WI38 (cell line): ENCODE results near the gene GATC.
"Not testable (repeated sequence)": the region's sequence is repeated elsewhere in the genome, so short reads cannot be mapped to it uniquely, and the experiment has no call there.

Experiments
- H3K4me3 ChIP-seq: 2 replicates; pipeline ENCODE4 v1.5.1; 2011; ENCODE audit warnings: low read depth, mild to moderate bottlenecking, control low read depth, low read length
- TF ChIP-seq, protein P1 (sequence below): IDR thresholded peaks from 2 replicates; pipeline ENCODE4 v1.5.1; 2012; ENCODE audit warnings: low read depth, mild to moderate bottlenecking, control low read depth, low read length

GATC gene

DNA sequence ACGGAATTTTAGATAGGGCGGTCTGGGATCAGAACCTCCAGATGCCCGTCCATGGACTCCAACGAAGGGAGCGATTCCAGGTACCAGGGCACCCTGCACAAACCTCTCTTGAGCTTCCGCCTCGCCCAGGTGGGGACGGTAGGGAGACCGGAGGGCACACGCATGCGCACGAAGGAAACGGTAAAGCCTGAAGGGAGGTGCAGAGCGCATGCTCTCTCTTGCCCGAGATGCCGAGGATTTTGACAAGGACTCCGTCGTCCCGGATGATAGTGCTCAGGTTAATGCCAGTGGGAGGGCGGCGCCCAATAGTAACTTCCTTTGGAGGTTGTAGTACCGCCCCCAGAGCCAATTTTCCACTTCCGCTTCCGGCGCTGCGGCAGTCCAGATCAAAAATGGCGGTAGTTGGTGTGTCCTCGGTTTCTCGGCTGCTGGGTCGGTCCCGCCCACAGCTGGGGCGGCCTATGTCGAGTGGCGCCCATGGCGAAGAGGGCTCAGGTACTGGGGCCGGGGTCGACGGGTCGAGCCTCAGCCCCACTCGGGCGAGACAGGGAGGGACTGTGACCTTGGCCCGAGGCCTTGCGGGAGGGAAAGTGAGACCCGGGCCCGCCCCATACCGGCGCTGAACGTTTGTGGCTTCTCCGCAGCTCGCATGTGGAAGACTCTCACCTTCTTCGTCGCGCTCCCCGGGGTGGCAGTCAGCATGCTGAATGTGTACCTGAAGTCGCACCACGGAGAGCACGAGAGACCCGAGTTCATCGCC is 8.3 kb upstream of the GATC start, which contains the start of gene COX6A1:
Gene COX6A1, plus strand, starts transcription at position 379 of the 760 bp plus-strand sequence. Its CDS starts 14 bp downstream, at position 393.
- peak within 1 kb of the TSS; percentile 90 for H3K4me3 ChIP-seq
- TF ChIP-seq, protein P1, sequence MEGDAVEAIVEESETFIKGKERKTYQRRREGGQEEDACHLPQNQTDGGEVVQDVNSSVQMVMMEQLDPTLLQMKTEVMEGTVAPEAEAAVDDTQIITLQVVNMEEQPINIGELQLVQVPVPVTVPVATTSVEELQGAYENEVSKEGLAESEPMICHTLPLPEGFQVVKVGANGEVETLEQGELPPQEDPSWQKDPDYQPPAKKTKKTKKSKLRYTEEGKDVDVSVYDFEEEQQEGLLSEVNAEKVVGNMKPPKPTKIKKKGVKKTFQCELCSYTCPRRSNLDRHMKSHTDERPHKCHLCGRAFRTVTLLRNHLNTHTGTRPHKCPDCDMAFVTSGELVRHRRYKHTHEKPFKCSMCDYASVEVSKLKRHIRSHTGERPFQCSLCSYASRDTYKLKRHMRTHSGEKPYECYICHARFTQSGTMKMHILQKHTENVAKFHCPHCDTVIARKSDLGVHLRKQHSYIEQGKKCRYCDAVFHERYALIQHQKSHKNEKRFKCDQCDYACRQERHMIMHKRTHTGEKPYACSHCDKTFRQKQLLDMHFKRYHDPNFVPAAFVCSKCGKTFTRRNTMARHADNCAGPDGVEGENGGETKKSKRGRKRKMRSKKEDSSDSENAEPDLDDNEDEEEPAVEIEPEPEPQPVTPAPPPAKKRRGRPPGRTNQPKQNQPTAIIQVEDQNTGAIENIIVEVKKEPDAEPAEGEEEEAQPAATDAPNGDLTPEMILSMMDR, result no peak

DNA sequence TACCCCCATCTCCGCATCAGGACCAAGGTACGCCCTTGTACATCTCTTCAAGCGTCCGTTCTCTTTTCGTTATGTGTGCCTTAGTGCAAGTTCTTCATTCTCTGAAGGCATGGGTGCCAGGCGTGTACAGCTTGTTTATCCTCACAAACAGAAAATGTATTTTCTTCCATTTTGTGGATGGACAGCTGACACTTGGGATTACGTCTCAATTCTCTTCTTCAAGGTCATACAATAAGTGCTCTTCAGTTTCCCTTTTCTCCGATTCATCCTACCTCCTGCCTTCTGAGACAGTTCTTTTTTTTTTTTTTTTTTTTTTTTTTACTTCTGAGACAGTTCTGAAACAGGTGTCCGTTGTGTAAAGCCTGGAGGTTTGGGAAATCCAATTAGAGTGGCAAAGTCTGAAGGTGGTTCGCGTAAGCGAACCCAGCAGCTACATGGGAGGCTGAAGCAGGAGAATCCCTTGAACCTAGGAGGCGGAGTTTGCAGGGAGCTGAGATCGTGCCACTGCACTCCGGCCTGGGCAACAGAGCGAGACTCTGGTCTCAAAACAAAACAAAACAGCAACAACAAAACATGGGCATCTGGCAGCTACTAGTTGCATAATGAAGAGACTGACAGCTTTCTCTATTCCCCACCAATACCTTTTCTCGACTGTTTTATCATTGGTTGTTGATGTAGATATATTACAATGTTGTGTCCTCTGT is 7.6 kb upstream of the GATC start:
- peak overlapping the region; percentile 90 for H3K4me3 ChIP-seq
- TF ChIP-seq, protein P1, result no peak

DNA sequence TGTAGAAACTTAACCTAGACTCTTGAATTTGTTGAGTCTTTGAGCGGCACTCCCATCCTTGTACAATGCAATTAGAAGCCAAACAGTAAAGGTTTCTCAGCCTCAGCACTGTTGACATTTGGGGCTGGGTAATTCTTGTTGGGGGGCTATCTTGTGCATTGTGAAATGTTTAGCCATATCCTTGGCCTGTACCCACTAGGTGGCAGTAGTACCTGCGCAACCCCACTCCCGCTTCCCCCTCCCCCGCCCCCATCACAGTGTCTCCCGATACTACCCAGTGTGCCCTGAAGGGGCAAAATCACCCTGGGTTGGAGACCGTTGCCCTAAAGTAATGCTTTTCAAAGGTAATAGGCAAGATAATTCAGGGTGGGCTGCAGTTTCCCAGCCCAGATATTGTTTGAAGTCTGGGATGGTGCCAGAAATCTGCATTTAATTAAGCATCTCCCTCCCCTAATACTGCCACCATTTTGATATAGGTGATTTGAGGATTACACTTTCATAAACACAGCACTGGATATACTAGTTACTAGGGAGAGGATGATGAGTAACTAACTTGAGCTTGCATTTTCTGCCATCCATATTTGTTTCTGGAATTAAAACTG is 6.5 kb upstream of the GATC start:
- TF ChIP-seq, protein P1, result peak; percentile 14; the same call in 1 of the 2 replicates
- H3K4me3 ChIP-seq, result no peak overlapping the region

DNA sequence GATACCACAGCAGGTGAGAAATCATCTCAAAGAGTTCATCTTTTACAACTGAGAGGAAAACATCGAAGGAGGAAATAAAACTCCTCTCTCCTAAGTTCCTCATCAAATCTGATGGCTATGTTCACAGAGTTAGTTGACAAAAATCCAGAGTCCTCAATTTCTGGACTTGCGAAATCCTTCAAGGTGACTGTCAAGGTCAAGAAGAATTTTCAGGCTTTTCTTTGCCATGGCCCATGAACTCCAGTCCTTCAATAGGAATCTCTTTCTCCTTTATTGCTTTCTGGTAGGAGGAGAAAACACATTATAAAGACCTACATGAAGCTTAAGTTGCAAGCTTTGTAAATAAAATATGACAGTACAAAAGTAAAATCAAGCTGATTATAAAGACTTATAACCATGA is 1.6 kb upstream of the GATC start:
- TF ChIP-seq, protein P1, result no peak

DNA sequence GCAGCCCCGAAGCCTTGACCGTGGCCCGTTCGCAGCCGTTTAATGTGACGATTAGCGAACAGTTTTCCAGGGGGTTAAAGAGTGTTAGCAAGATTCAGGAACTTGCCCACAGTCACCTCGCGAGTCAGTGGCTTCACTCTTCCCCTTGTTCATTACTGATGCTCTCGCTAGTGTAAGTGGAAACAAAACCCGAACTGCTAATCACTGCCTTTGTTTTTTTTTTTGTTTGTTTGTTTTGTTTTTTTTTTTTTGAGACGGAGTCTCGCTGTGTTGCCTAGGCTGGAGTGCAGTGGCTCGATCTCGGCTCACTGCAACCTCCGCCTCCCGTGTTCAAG is 567 bp downstream of the GATC start:
- H3K4me3 ChIP-seq, result peak overlapping the region; percentile 100

More for the DNA sequence above, 1.6 kb upstream of the GATC start:
- no peak overlapping the region for H3K4me3 ChIP-seq

DNA sequence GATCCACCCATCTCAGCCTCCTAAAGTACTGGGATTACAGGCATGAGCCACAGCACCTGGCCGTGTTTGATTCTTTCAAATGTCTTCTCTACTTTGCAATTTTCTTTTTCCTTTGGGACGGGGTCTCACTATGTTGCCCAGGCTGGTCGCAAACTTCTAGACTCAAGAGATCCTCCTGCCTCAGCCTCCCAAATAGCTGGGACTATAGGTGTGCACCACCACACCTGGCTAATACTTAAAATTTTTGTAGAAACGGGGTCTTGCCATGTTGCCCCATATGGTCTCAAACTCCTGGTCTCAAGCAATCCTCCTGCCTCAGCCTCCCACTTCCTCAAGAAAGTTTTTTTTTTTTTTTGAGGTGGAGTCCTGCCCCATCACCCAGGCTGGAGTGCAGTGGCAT is 1.7 kb downstream of the GATC start:
- TF ChIP-seq, protein P1, result no peak
- H3K4me3 ChIP-seq, result no peak overlapping the region

DNA sequence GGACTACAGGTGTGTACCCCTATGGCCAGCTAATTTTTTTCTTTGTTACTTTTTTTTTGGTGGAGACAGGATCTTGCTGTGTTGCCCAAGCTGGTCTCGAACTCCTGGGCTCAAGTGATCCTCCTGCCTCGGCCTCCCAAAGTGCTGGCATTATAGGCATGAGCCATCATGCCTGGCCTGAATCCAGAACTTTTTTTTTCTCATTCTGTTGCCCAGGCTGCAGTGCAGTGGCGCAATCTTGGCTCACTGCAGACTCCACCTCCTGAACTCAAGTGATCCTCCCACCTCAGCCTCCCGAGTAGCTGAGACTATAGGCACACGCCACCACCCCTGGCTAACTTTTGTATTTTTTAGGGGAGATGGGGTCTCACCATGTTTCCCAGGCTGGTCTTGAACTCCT is 6.3 kb downstream of the GATC start:
- not testable (repeated sequence) for H3K4me3 ChIP-seq

DNA sequence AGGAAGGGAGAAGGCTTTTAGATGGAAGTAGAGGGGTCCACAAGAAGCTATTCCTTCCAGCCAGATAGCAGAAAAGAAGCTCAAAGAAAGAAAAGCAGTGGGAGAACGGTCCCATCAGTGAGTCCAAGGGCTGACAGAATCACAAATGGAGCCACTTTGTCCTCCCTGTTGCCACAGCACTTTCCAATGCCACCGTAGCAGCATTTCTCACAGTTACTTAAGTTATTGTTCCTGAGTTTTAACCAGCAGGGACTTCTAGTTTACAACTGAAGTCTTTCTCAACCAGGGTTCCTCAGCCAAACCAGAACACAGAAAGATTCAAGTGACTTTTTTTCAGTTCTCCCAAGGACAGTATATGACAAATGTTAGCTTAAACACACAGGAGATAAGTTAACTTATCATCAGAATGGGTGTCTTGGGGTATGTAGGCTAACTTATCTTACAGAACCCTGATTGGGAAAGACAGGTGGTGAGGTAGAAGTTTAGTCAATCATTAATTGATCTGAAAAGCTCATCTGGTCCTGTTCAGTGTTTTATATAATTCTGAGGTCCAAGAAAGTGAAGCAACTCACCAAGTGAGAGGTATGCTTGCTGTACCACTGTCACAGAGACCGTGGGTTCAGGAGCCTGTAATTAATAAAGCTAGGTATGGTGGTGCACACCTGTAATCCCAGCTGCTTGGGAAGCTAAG is 7.0 kb downstream of the GATC start:
- TF ChIP-seq, protein P1, result no peak

More for the DNA sequence above, 7.0 kb downstream of the GATC start:
- no peak overlapping the region for H3K4me3 ChIP-seq
